CD14-positive monocyte (primary cell): ENCODE results near the gene TBC1D22A. TPM values are rescaled to one million over a fixed set of nuclear protein-coding genes. Genes with fewer than 3 reads are reported as not detected.

Experiments
- DNase-seq, 3 donors: peaks; one replicate each; pipeline ENCODE4 v3.0.0-alpha.2; 2011 to 2022
- H2AFZ ChIP-seq: 2 replicates; pipeline ENCODE4 v1.6.0; 2012; ENCODE audit warnings: mild to moderate bottlenecking, low read depth, low read length, inconsistent platforms; ENCODE audit not compliant: insufficient read depth, poor library complexity, severe bottlenecking
- H3K27ac ChIP-seq, 2 donors: 1 replicate in 1 of 2; 2 replicates in 1 of 2; pipeline ENCODE4 v1.5.1; 2012 to 2013; ENCODE audit warnings: low read length in 2 of 2, control low read depth in 1 of 2, inconsistent platforms in 1 of 2, low read depth in 1 of 2, mild to moderate bottlenecking in 1 of 2
- H3K27me3 ChIP-seq, 2 donors: one replicate each; pipeline versions ENCODE4 v1.6.0 to v1.6.1; 2011 to 2013; ENCODE audit warnings: low read length in 2 of 2; ENCODE audit not compliant: control insufficient read depth in 2 of 2, insufficient read depth in 2 of 2
- H3K36me3 ChIP-seq, 2 donors: replicated peaks in 1 of 2; 1 replicate in 1 of 2; 2 replicates in 1 of 2; pipeline versions ENCODE4 v1.5.1 to v1.6.1; 2012 to 2013; ENCODE audit warnings: low read length in 2 of 2, control low read depth in 1 of 2, inconsistent platforms in 1 of 2, mild to moderate bottlenecking in 1 of 2; ENCODE audit not compliant: insufficient read depth in 2 of 2, control insufficient read depth in 1 of 2
- H3K4me1 ChIP-seq, 2 donors: 1 replicate in 1 of 2; 2 replicates in 1 of 2; pipeline versions ENCODE4 v1.5.1 to v1.6.1; 2012 to 2013; ENCODE audit warnings: low read length in 2 of 2, control low read depth in 1 of 2, inconsistent platforms in 1 of 2, mild to moderate bottlenecking in 1 of 2, moderate library complexity in 1 of 2; ENCODE audit not compliant: insufficient read depth in 2 of 2, control insufficient read depth in 1 of 2
- H3K4me2 ChIP-seq: replicated peaks from 2 replicates; pipeline ENCODE3; 2012; ENCODE audit warnings: low read length, moderate library complexity, mild to moderate bottlenecking; ENCODE audit not compliant: poor library complexity, severe bottlenecking; ENCODE audit errors: extremely low read depth
- H3K4me3 ChIP-seq, 3 experiments: fragments of 200-600 bp in 1 of 3; sonication (generic) in 1 of 3; replicated peaks in 1 of 3; 1 replicate in 2 of 3; 2 replicates in 1 of 3; pipeline ENCODE4 v1.5.1; 2011 to 2013; ENCODE audit warnings: low read length in 3 of 3, mild to moderate bottlenecking in 3 of 3, control low read depth in 2 of 3, low read depth in 2 of 3, inconsistent platforms in 1 of 3, moderate library complexity in 1 of 3
- H3K79me2 ChIP-seq: 2 replicates; pipeline ENCODE4 v1.6.0; 2012; ENCODE audit warnings: mild to moderate bottlenecking, control low read depth, inconsistent platforms, low read length, moderate library complexity; ENCODE audit not compliant: insufficient read depth
- H3K9ac ChIP-seq: 2 replicates; pipeline ENCODE4 v1.6.0; 2017; ENCODE audit warnings: low read length, mild to moderate bottlenecking; ENCODE audit not compliant: insufficient read depth, poor library complexity, severe bottlenecking
- H3K9me3 ChIP-seq, 2 donors: replicated peaks in 1 of 2; 1 replicate in 1 of 2; 2 replicates in 1 of 2; pipeline versions ENCODE4 v1.5.1 to v1.6.1; 2012 to 2013; ENCODE audit warnings: low read length in 2 of 2, control low read depth in 1 of 2; ENCODE audit not compliant: control insufficient read depth in 1 of 2, insufficient read depth in 1 of 2
- H4K20me1 ChIP-seq: 2 replicates; pipeline ENCODE4 v1.6.0; 2012; ENCODE audit warnings: mild to moderate bottlenecking, low read length, control low read depth, moderate library complexity; ENCODE audit not compliant: insufficient read depth
- H3K27ac Mint-ChIP-seq, 7 donors: one replicate each; pipeline ENCODE4 v1.8.0; 2020; ENCODE audit warnings: mild to moderate bottlenecking in 7 of 7, mixed read lengths in 7 of 7, moderate library complexity in 6 of 7, inconsistent platforms in 2 of 7
- H3K27me3 Mint-ChIP-seq, 3 donors: one replicate each; pipeline ENCODE4 v1.8.0; 2021 to 2022; ENCODE audit warnings: low read depth in 3 of 3, mild to moderate bottlenecking in 3 of 3, mixed read lengths in 3 of 3, moderate library complexity in 3 of 3, inconsistent platforms in 1 of 3
- H3K36me3 Mint-ChIP-seq, 2 donors: one replicate each; pipeline ENCODE4 v1.8.0; 2020; ENCODE audit warnings: mixed read lengths in 2 of 2, inconsistent platforms in 1 of 2, mild to moderate bottlenecking in 1 of 2
- H3K4me1 Mint-ChIP-seq: one replicate; pipeline ENCODE4 v1.8.0; 2020; ENCODE audit warnings: mild to moderate bottlenecking, mixed read lengths
- H3K4me3 Mint-ChIP-seq, 2 donors: one replicate each; pipeline ENCODE4 v1.8.0; 2020; ENCODE audit warnings: mild to moderate bottlenecking in 2 of 2, mixed read lengths in 2 of 2, moderate library complexity in 1 of 2
- H3K9me3 Mint-ChIP-seq, 7 donors: one replicate each; pipeline ENCODE4 v1.8.0; 2020 to 2022; ENCODE audit warnings: mixed read lengths in 7 of 7, mild to moderate bottlenecking in 6 of 7, moderate library complexity in 6 of 7, inconsistent platforms in 2 of 7
- whole genome bisulfite sequencing: methylation state at CpG from one replicate; pipeline ENCODE4 v1.1.5; 2013; ENCODE audit warnings: missing lambda C conversion rate; ENCODE audit not compliant: insufficient coverage; 5-methylcytosine and 5-hydroxymethylcytosine counted together
- intact Hi-C, 2 donors: fragments of 100-400 bp; cut with micrococcal nuclease; formaldehyde crosslinking; loops; one replicate each; pipeline versions ENCODE4 v1.15.0 to v1.15.1; 2023
- polyA plus RNA-seq, 3 donors: library from polyadenylated mRNA; depleted of rRNA in 1 of 3; unstranded in 2 of 3; stranded (reverse) in 1 of 3; fragments of 300-500 nt in 2 of 3; fragments of >200 nt in 1 of 3; fragmentation: Illumina TruSeq in 2 of 3; gene quantifications; 1 replicate in 2 of 3; 2 replicates in 1 of 3; pipeline ENCODE4 v1.2.3, GENCODE V29; 2012 to 2021
- TF ChIP-seq, protein P1 (sequence below): fragments of 200-600 bp; IDR thresholded peaks from one replicate; pipeline ENCODE4 v1.8.0; 2022; ENCODE audit warnings: antibody characterized with exemption, mild to moderate bottlenecking

The TBC1D22A gene
- polyA plus RNA-seq, 3 donors, result 25.9 to 36.2 (median 29.5) TPM

DNA sequence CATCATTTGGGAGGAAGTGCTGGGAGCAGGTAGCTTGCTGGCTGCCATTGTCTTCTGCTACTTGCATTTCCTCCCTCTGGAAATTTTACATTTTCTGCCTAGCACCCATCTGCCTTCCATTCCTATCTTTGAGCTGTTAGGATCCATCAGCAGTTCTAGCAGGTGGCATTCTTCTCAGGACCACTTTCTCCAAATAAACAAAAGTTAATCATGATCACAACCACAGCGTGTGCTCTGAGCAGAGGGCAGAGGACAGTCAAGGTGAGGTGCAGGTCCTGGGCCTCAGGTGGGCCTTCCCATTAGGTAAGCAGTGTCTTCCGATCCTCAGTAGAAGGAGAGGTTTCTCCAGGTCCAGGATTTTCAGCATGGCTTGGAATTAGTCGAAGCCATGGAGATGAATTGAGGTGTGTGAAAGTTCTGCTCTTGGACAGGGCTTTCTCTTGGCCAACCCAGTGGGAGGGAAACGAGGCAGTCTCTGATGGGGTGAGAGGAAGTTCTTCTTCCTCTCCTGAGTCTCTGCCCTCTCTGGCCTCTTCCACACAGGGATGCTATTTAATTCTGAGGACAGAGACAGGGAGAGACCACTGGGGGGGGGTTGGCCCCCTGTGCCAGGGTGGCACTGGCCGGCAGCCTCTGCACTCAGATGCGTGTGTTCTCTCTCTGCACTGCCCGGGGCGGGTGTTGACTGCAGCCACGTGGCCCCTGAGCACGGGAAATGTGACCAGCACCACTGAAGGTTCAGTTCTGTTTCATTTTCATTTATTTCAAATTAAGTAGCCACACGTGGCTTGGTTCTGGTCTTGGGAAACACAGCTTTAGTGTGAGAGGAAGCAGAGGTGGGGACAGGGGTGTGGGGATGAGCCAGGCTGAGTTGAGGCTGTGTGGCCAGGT lies 170.8 kb downstream of the TBC1D22A start:
- Histone ChIP-seq H3K27ac (peak overlapping the region; percentile 1 to 61), H3K4me1 (peaks cover 0 to 8% of the 10 kb centered on the region in 2 donors), H2AFZ (no peak overlapping the region), H3K27me3 (no peaks in the 10 kb centered on the region), H3K9ac (no peak overlapping the region), H3K4me3 (no peak overlapping the region), H3K36me3 (peaks cover 8 to 66% of the 10 kb centered on the region in 2 donors), H3K9me3 (no peaks in the 10 kb centered on the region), H4K20me1 (peaks cover 74% of the 10 kb centered on the region), H3K79me2 (no peaks in the 10 kb centered on the region), H3K4me2 (no peak overlapping the region)
- H3K27ac Mint-ChIP-seq, result peak overlapping the region in 6 of 7 donors; percentile 18 to 91 (median 76)
- TF ChIP-seq, protein P1, sequence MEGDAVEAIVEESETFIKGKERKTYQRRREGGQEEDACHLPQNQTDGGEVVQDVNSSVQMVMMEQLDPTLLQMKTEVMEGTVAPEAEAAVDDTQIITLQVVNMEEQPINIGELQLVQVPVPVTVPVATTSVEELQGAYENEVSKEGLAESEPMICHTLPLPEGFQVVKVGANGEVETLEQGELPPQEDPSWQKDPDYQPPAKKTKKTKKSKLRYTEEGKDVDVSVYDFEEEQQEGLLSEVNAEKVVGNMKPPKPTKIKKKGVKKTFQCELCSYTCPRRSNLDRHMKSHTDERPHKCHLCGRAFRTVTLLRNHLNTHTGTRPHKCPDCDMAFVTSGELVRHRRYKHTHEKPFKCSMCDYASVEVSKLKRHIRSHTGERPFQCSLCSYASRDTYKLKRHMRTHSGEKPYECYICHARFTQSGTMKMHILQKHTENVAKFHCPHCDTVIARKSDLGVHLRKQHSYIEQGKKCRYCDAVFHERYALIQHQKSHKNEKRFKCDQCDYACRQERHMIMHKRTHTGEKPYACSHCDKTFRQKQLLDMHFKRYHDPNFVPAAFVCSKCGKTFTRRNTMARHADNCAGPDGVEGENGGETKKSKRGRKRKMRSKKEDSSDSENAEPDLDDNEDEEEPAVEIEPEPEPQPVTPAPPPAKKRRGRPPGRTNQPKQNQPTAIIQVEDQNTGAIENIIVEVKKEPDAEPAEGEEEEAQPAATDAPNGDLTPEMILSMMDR, result no peak
- no peak for DNase-seq
- WGBS, result 91% methylated on average over 8 of the region's 11 CpGs
- intact Hi-C loops, result no loop called here
- no peaks in the 10 kb centered on the region for H3K9me3 Mint-ChIP-seq
- H3K27me3 Mint-ChIP-seq, result peaks cover 0 to 4% (median 2%) of the 10 kb centered on the region in 3 donors
- peaks cover 58 to 75% of the 10 kb centered on the region in 2 donors for H3K36me3 Mint-ChIP-seq
- no peak overlapping the region for H3K4me3 Mint-ChIP-seq
- H3K4me1 Mint-ChIP-seq, result peaks cover 36% of the 10 kb centered on the region

DNA sequence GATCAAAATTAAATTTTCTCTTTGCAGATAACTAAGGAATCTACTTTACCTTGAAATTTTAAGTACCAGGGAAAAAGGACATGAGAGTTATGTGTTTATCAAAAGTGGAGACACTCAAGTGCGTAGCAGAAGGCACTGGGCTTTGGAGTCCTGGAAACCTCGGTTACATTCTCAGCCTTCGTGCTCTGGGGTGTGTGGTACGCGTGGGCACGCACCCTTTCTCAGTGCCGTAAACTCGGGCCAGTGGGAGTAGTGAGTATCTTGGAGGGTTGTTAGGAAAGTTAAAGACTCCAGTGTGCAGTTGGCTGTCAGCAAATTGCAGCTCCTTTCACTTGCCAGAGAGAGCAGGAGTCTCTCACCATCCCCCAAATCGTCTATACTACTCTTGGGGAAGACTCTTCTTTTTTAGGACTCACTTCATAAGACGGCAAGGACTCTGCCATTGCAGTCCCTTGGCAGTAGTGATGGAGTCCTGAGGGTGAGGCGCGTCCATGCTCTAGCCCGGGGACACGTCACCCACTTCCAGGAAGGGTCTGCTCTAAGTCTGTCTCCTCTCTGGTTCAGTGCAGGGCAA lies 171.8 kb downstream of the TBC1D22A start:
- Histone ChIP-seq H2AFZ (no peak overlapping the region), H4K20me1 (peaks cover 70% of the 10 kb centered on the region), H3K4me1 (peaks cover 0 to 8% of the 10 kb centered on the region in 2 donors), H3K36me3 (peaks cover 6 to 58% of the 10 kb centered on the region in 2 donors), H3K4me3 (no peak overlapping the region), H3K27ac (peak overlapping the region; percentile 5 to 29), H3K9ac (no peak overlapping the region), H3K4me2 (no peak overlapping the region), H3K79me2 (no peaks in the 10 kb centered on the region), H3K27me3 (no peaks in the 10 kb centered on the region), H3K9me3 (no peaks in the 10 kb centered on the region)
- H3K36me3 Mint-ChIP-seq, result peaks cover 55 to 76% of the 10 kb centered on the region in 2 donors
- peaks cover 0 to 4% (median 2%) of the 10 kb centered on the region in 3 donors for H3K27me3 Mint-ChIP-seq
- intact Hi-C loops, result no loop called here
- H3K4me1 Mint-ChIP-seq, result peaks cover 36% of the 10 kb centered on the region
- no peaks in the 10 kb centered on the region for H3K9me3 Mint-ChIP-seq
- 97% methylated on average over 13 of the region's 14 CpGs for WGBS
- no peak for DNase-seq
- H3K4me3 Mint-ChIP-seq, result no peak overlapping the region
- peak overlapping the region; percentile 5 to 91 (median 53) for H3K27ac Mint-ChIP-seq
- TF ChIP-seq, protein P1, result no peak
